Mesendoderm (in vitro differentiated cells): ENCODE measurements around the gene SPDL1. TPM values are rescaled to one million over a fixed set of nuclear protein-coding genes. Genes with fewer than 3 reads are reported as not detected.

Experiments used
- DNase-seq: peaks from one replicate; pipeline ENCODE4 v3.0.0; 2013
- H2AK5ac ChIP-seq: 2 replicates; pipeline ENCODE4 v1.6.1; 2013; ENCODE audit warnings: low read length, inconsistent platforms
- H2BK120ac ChIP-seq: 2 replicates; pipeline ENCODE4 v1.6.1; 2013; ENCODE audit warnings: low read depth, mild to moderate bottlenecking, low read length, moderate library complexity, mixed read lengths
- H2BK15ac ChIP-seq: replicated peaks from 2 replicates; pipeline ENCODE4 v1.6.1; 2013; ENCODE audit warnings: low read depth, mild to moderate bottlenecking, moderate library complexity
- H2BK5ac ChIP-seq: 2 replicates; pipeline ENCODE4 v1.6.1; 2013; ENCODE audit warnings: low read length, inconsistent platforms
- H3K18ac ChIP-seq: 2 replicates; pipeline ENCODE4 v1.6.1; 2013; ENCODE audit warnings: mild to moderate bottlenecking, low read length, mixed read lengths
- H3K23ac ChIP-seq: one replicate; pipeline ENCODE4 v1.6.1; 2013; ENCODE audit warnings: low read length
- H3K27ac ChIP-seq: 2 replicates; pipeline ENCODE4 v1.5.1; 2013; ENCODE audit warnings: low read depth, mild to moderate bottlenecking, inconsistent platforms, low read length, moderate library complexity
- H3K27me3 ChIP-seq: 2 replicates; pipeline ENCODE4 v1.6.1; 2013; ENCODE audit warnings: low read length, control low read depth, mild to moderate bottlenecking, inconsistent platforms; ENCODE audit not compliant: insufficient read depth, poor library complexity
- H3K36me3 ChIP-seq: 2 replicates; pipeline ENCODE4 v1.6.1; 2013; ENCODE audit warnings: low read length, inconsistent platforms; ENCODE audit not compliant: control insufficient read depth, insufficient read depth
- H3K4ac ChIP-seq: one replicate; pipeline ENCODE4 v1.6.1; 2013; ENCODE audit warnings: low read depth, mild to moderate bottlenecking, low read length, moderate library complexity
- H3K4me1 ChIP-seq: 2 replicates; pipeline ENCODE4 v1.6.1; 2013; ENCODE audit warnings: low read depth, low read length, inconsistent platforms; ENCODE audit not compliant: control insufficient read depth
- H3K4me2 ChIP-seq: 2 replicates; pipeline ENCODE4 v1.6.1; 2013; ENCODE audit warnings: low read length
- H3K4me3 ChIP-seq: 2 replicates; pipeline ENCODE4 v1.5.1; 2013; ENCODE audit warnings: mild to moderate bottlenecking, low read length
- H3K56ac ChIP-seq: one replicate; pipeline ENCODE4 v1.6.1; 2013; ENCODE audit warnings: low read length
- H3K79me1 ChIP-seq: 2 replicates; pipeline ENCODE4 v1.6.1; 2013; ENCODE audit warnings: low read length, inconsistent platforms
- H3K79me2 ChIP-seq: 2 replicates; pipeline ENCODE4 v1.6.1; 2013; ENCODE audit warnings: mild to moderate bottlenecking, low read length; ENCODE audit not compliant: control insufficient read depth, insufficient read depth
- H3K9ac ChIP-seq: 2 replicates; pipeline ENCODE4 v1.6.1; 2013; ENCODE audit warnings: low read length, inconsistent platforms
- H4K5ac ChIP-seq: one replicate; pipeline ENCODE4 v1.6.1; 2013; ENCODE audit warnings: low read length
- H4K8ac ChIP-seq: one replicate; pipeline ENCODE4 v1.6.1; 2013; ENCODE audit warnings: low read depth, mild to moderate bottlenecking, control low read depth, low read length, moderate library complexity
- WGBS: extraction: QIAGEN DNeasy Blood & Tissue Kit; methylation state at CpG from one replicate; pipeline ENCODE4 v1.1.7; 2013; ENCODE audit warnings: low lambda C conversion rate, missing lambda C conversion rate; ENCODE audit not compliant: insufficient coverage; ENCODE audit errors: extremely low coverage; 5-methylcytosine and 5-hydroxymethylcytosine counted together
- small RNA-seq: library from polyadenylated mRNA; stranded (forward); fragments of <200 nt; extraction: miRNeasy Mini kit (QIAGEN cat#:217004); gene quantifications from one replicate; pipeline ENCODE3, GENCODE V24; 2013; ENCODE audit not compliant: insufficient read depth

The SPDL1 gene

DNA sequence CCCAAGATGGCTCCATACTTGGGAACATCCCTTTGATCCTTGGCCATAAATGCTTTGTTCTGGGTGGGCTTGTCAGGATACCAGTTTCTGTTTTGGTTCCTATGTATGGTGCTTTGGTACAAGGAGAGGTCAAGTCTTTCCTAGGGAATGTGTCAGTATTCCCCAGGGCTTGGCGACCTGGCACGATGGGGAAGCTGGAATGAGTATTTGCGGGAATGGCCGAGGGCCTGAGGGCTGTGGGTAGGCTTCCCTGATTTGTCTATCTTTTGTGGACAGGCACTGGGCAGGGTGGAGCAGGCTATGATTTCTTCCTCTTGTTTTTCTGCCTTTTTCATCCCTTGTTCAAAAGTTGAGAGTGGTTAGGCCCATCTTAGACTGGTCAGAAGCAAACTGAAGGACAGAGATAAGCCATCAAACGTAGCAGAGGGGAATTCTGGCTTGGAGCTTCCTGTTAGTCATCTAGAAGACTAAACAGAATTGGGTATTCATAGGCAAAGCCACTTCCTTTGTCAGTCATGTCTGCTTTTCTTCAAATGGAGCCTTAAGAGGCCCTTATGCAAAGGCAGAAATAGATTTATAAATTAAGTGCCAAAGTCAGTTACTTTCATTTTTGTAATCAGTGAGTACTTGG, 67.2 kb downstream of the SPDL1 start:
- Histone ChIP-seq H3K56ac (no peak overlapping the region), H3K18ac (no peak overlapping the region), H2BK5ac (no peak overlapping the region), H2BK15ac (no peak overlapping the region), H3K27me3 (no peaks in the 10 kb centered on the region), H3K79me1 (no peaks in the 10 kb centered on the region), H3K36me3 (no peaks in the 10 kb centered on the region), H4K8ac (no peak overlapping the region), H3K79me2 (no peaks in the 10 kb centered on the region), H2AK5ac (no peak overlapping the region), H3K23ac (no peak overlapping the region), H2BK120ac (no peak overlapping the region), H3K4me3 (no peak overlapping the region), H4K5ac (no peak overlapping the region), H3K9ac (no peak overlapping the region), H3K27ac (no peak overlapping the region), H3K4me1 (no peaks in the 10 kb centered on the region), H3K4me2 (no peak overlapping the region), H3K4ac (no peak overlapping the region)
- DNase-seq = no peak
- no CpG with 5 or more reads among the region's 5 CpGs for WGBS

- no peak overlapping the region for H3K27ac ChIP-seq
- no peaks in the 10 kb centered on the region for H3K4me1 ChIP-seq
Observed at GRCh38 chr5:169651526-169651925, 68.0 kb downstream of the SPDL1 start.

GRCh38 chr5:169652057-169652456, 68.5 kb downstream of the SPDL1 start:
- Histone ChIP-seq H3K9ac (no peak overlapping the region), H2AK5ac (no peak overlapping the region), H3K18ac (no peak overlapping the region), H3K4me3 (no peak overlapping the region), H3K56ac (no peak overlapping the region), H3K79me1 (no peaks in the 10 kb centered on the region), H3K23ac (no peak overlapping the region), H3K27me3 (no peaks in the 10 kb centered on the region), H3K79me2 (no peaks in the 10 kb centered on the region), H3K27ac (no peak overlapping the region), H2BK15ac (no peak overlapping the region), H3K4me1 (no peaks in the 10 kb centered on the region), H4K5ac (no peak overlapping the region), H4K8ac (no peak overlapping the region), H2BK5ac (no peak overlapping the region), H2BK120ac (no peak overlapping the region), H3K4me2 (no peak overlapping the region), H3K4ac (no peak overlapping the region), H3K36me3 (no peaks in the 10 kb centered on the region)
- no peak for DNase-seq
- WGBS = no CpG with 5 or more reads among the region's 1 CpG

More at GRCh38 chr5:169651526-169651925, 68.0 kb downstream of the SPDL1 start:
- no peaks in the 10 kb centered on the region for H3K79me1 ChIP-seq
- H2BK120ac ChIP-seq = no peak overlapping the region
- no peak overlapping the region for H2BK15ac ChIP-seq
- no peaks in the 10 kb centered on the region for H3K27me3 ChIP-seq
- H3K36me3 ChIP-seq = no peaks in the 10 kb centered on the region
- no peak overlapping the region for H3K9ac ChIP-seq
- no peak overlapping the region for H3K23ac ChIP-seq
- H3K4me2 ChIP-seq = no peak overlapping the region
- WGBS = no CpG with 5 or more reads among the region's 5 CpGs
- H3K56ac ChIP-seq = no peak overlapping the region
- H2BK5ac ChIP-seq = no peak overlapping the region
- H3K4me3 ChIP-seq = no peak overlapping the region
- H3K4ac ChIP-seq = no peak overlapping the region
- no peak overlapping the region for H2AK5ac ChIP-seq
- no peak for DNase-seq
- no peak overlapping the region for H3K18ac ChIP-seq
- no peak overlapping the region for H4K5ac ChIP-seq
- H4K8ac ChIP-seq = no peak overlapping the region
- no peaks in the 10 kb centered on the region for H3K79me2 ChIP-seq

DNA sequence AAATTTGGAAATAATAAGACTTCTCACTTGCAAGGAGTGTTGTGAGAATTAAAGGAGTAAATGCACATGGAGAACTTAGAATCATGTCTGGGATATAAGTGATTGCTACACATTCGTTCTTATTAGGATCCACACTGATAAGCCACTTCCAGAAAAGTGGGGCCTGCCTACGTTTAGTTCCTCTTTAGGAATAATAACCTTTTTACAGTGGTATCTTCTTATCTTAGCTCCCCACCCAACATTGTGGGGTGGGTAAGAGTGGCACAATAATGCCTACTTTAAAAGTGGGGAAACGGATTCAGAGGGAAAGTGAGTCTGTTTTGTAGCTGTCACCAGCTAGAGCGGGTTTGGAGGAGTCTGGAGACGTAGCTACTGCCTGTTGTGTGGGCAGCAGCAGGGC, 69.5 kb downstream of the SPDL1 start:
- WGBS = no CpG with 5 or more reads among the region's 5 CpGs
- Histone ChIP-seq H3K56ac (no peak overlapping the region), H3K27ac (no peak overlapping the region), H4K8ac (no peak overlapping the region), H3K4ac (no peak overlapping the region), H3K23ac (no peak overlapping the region), H3K4me2 (no peak overlapping the region), H3K79me2 (no peaks in the 10 kb centered on the region), H3K18ac (no peak overlapping the region), H3K4me1 (no peaks in the 10 kb centered on the region), H4K5ac (no peak overlapping the region), H2BK120ac (no peak overlapping the region), H3K36me3 (no peaks in the 10 kb centered on the region), H3K4me3 (no peak overlapping the region), H2AK5ac (no peak overlapping the region), H2BK5ac (no peak overlapping the region), H3K79me1 (no peaks in the 10 kb centered on the region), H3K27me3 (no peaks in the 10 kb centered on the region), H2BK15ac (no peak overlapping the region), H3K9ac (no peak overlapping the region)
- DNase-seq = no peak

Small RNA genes within 50 kb of the gene (small RNA-seq; reads per million reads assigned to genes)
- gene RNU6-477P = not detected
